K562 (cell line): Measurements from ENCODE around the gene PABPC1L.

Experiments
- DACH1 ChIP-seq: fragments of 450-650 bp; IDR thresholded peaks from 2 replicates; pipeline ENCODE4 v1.6.1; 2018; ENCODE audit not compliant: partially characterized antibody
- KDM1A ChIP-seq, 2 experiments: fragments of 450-650 bp; IDR thresholded peaks; 2 replicates each; pipeline ENCODE4 v1.6.1; 2016; ENCODE audit warnings: mild to moderate bottlenecking in 2 of 2
- PRPF4 ChIP-seq: fragments of 200-400 bp; formaldehyde crosslinking; IDR thresholded peaks from one replicate; pipeline ENCODE4 v1.6.1; 2017; ENCODE audit warnings: low read length, low read depth, mild to moderate bottlenecking; ENCODE audit not compliant: insufficient read depth, poor library complexity, severe bottlenecking
- REST ChIP-seq, 2 experiments: fragments of 450-650 bp; formaldehyde crosslinking in 1 of 2; IDR thresholded peaks; 2 replicates each; pipeline versions ENCODE4 v1.4.0 to v1.6.1; 2014 to 2020; ENCODE audit warnings: mild to moderate bottlenecking in 2 of 2, borderline replicate concordance in 1 of 2, low read depth in 1 of 2
- SP1 ChIP-seq: sonication (generic); formaldehyde crosslinking; IDR thresholded peaks from 2 replicates; pipeline ENCODE4 v1.8.1; 2022; ENCODE audit warnings: mild to moderate bottlenecking, missing genetic modification reagents
- TAF15 ChIP-seq: fragments of 200-400 bp; formaldehyde crosslinking; IDR thresholded peaks from 2 replicates; pipeline ENCODE4 v1.6.1; 2017; ENCODE audit warnings: mild to moderate bottlenecking, low read depth, low read length, moderate library complexity
- YBX1 ChIP-seq: fragments of 450-650 bp; IDR thresholded peaks from 2 replicates; pipeline ENCODE4 v1.7.1; 2016; ENCODE audit warnings: mild to moderate bottlenecking
- TF ChIP-seq, protein P1 (sequence below), 3 experiments: IDR thresholded peaks in 2 of 3; conservative IDR thresholded peaks in 1 of 3; 2 replicates each; pipeline ENCODE4 v1.5.1; 2011 to 2012; ENCODE audit warnings: low read length in 3 of 3, mild to moderate bottlenecking in 3 of 3, control low read depth in 2 of 3, improper control_type of control experiment in 1 of 3, inconsistent platforms in 1 of 3, low read depth in 1 of 3, mixed read lengths in 1 of 3, moderate library complexity in 1 of 3; ENCODE audit not compliant: insufficient read depth in 2 of 3
- TF ChIP-seq, protein P2 (sequence below): sonication (generic); formaldehyde crosslinking; IDR thresholded peaks from 2 replicates; pipeline ENCODE4 v1.8.1; 2023; ENCODE audit warnings: mild to moderate bottlenecking, missing genetic modification reagents

- TF ChIP-seq, protein P1, sequence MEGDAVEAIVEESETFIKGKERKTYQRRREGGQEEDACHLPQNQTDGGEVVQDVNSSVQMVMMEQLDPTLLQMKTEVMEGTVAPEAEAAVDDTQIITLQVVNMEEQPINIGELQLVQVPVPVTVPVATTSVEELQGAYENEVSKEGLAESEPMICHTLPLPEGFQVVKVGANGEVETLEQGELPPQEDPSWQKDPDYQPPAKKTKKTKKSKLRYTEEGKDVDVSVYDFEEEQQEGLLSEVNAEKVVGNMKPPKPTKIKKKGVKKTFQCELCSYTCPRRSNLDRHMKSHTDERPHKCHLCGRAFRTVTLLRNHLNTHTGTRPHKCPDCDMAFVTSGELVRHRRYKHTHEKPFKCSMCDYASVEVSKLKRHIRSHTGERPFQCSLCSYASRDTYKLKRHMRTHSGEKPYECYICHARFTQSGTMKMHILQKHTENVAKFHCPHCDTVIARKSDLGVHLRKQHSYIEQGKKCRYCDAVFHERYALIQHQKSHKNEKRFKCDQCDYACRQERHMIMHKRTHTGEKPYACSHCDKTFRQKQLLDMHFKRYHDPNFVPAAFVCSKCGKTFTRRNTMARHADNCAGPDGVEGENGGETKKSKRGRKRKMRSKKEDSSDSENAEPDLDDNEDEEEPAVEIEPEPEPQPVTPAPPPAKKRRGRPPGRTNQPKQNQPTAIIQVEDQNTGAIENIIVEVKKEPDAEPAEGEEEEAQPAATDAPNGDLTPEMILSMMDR (IDR thresholded peaks at IDR 0.05 in 2 of 3, conservative IDR thresholded peaks at IDR 0.05 in 1 of 3; ENCODE audit: insufficient read depth in 2 of 3, low read depth in 1 of 3, low read length in 3 of 3), result no peak
- no peak for TF ChIP-seq TAF15
- TF ChIP-seq PRPF4, result no peak
- no peak for TF ChIP-seq SP1 (CRISPR knock-in tag)
- TF ChIP-seq KDM1A (IDR thresholded peaks at IDR 0.05), result no peak
- no peak for TF ChIP-seq REST (IDR thresholded peaks at IDR 0.05; ENCODE audit: borderline replicate concordance)
- TF ChIP-seq REST (CRISPR knock-in tag; IDR thresholded peaks at IDR 0.05; ENCODE audit: low read depth), result no peak
- no peak for TF ChIP-seq DACH1
- TF ChIP-seq, protein P2, sequence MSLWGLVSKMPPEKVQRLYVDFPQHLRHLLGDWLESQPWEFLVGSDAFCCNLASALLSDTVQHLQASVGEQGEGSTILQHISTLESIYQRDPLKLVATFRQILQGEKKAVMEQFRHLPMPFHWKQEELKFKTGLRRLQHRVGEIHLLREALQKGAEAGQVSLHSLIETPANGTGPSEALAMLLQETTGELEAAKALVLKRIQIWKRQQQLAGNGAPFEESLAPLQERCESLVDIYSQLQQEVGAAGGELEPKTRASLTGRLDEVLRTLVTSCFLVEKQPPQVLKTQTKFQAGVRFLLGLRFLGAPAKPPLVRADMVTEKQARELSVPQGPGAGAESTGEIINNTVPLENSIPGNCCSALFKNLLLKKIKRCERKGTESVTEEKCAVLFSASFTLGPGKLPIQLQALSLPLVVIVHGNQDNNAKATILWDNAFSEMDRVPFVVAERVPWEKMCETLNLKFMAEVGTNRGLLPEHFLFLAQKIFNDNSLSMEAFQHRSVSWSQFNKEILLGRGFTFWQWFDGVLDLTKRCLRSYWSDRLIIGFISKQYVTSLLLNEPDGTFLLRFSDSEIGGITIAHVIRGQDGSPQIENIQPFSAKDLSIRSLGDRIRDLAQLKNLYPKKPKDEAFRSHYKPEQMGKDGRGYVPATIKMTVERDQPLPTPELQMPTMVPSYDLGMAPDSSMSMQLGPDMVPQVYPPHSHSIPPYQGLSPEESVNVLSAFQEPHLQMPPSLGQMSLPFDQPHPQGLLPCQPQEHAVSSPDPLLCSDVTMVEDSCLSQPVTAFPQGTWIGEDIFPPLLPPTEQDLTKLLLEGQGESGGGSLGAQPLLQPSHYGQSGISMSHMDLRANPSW (CRISPR knock-in tag), result no peak
- TF ChIP-seq YBX1, result no peak
Observed at GRCh38 chr20:44961870-44962267, 52.0 kb downstream of the PABPC1L start.
